GM19397 (cell line): ENCODE measurements around the gene CSNK1G2.

ENCODE experiments used
- ATAC-seq: cut with Tn5 transposase; IDR thresholded peaks from one replicate; pipeline ENCODE4 v1.9.1; 2021; ENCODE audit warnings: mild to moderate bottlenecking, moderate library complexity; ENCODE audit not compliant: unreplicated experiment

The CSNK1G2 gene

DNA sequence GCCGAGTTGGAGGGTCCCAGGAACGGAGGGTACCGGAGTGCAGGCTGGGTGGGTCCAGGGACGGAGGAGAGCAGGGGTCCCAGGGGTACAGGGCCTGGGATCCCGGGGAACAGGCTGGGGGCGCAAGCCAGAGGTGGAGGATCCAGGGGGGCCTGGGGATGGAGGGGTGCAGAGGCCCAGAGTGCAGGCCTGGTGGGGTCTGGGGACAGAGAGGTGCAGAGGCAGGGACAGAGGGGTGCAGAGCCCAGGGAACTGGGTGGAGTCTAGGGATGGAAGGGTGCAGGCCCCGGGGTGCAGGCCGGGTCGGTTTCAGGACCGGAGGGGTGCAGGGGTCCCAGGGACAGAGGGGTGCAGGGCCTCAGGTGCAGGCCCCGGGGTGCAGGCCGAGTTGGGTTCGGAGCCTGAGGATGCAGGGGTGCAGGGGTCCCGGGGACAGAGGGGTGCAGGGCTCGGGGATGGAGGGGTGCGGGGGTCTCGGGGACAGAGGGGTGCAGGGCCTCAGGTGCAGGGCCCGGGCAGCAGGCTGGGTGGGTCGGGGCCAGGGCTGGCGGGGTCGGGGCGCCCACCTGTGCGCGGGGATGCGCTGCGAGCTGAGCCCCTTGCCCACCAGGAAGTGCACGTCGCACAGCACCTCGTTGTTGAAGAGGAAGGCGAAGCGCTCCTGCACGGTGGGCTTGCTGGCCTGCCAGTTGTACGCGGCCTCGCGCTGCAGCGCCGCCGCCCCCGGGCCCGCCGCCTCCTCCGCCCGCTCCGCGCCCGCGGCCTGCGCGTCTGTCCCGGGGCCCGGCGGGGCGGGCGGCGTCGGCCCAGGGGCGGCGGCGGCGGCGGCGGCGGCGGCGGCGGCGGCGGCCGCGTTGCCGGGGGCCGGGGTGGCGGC is 74.0 kb downstream of the CSNK1G2 start:
- no peak for ATAC-seq

DNA sequence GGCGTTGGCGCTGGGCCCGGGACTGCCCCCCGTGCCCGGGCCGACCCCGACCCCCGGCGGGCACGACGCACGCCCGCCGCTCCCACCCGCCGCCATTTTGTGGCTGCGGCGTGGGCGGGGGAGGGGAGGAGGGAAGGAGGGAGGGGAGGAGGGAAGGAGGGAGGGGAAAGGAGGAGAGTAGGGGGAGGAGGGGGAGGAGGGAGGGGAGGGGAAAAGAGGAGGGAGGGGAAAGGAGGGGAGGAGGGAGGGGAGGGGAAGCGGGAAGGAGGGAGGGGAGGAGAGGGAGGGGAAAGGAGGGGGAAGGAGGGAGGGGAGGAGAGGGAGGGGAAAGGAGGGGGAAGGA is 74.6 kb downstream of the CSNK1G2 start, which contains the start of gene BTBD2:
Gene BTBD2 (minus strand): TSS at position 107 of the 343 bp plus-strand sequence. CDS start 11 bp downstream, at position 96.
- ATAC-seq: no peak

DNA sequence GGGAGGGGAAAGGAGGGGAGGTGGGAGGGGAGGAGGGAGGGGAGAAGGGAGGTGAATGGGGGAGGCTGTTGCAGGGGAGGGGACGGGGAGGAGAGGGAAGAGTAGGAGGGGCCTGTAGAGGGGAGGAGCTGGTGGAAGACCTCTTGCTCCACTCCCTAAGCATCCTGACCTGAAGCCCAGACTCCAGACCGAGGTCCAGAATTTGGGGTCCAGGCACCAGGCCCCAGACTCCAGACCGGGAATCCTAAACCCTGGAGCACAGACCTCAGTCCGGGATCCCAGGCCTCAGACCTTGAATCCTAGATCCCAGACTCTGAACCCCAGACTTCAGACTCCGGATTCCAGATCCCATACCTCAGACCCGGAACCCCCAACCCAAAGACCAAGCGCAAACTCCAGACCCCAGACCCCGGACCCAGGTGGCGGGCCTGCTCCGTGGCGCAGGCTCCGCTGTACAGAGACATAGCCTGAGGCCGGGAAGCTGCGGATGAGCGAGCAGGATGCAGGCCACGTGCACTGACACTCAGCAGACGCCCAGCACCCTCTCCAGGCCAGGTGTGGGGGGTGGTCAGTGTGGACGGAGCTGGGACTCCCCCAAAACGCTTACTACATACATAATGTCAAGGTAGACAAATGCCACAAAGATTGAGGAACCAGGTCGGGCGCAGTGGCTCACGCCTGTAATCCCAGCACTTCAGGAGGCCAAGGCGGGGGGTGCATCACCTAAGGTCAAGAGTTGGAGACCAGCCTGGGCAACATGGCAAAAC is 75.3 kb downstream of the CSNK1G2 start:
- ATAC-seq: no peak

DNA sequence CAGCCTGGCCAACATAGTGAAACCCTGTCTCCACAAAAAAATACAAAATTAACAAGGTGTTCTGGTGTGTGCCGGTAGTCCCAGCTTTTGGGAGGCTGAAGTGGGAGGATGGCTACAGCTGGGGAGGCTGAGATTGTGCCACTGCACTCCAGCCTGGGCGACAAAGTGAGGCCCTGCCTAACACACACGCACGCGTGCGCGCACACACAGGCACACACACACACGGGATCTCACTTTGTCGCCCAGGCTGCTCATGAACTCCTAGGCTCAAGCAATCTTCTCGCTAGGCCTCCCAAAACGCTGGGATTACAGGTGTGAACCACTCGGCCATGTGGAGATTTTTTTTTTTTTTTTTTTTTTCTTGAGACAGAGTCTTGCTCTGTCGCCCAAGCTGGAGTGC is 77.8 kb downstream of the CSNK1G2 start:
- ATAC-seq: no peak

DNA sequence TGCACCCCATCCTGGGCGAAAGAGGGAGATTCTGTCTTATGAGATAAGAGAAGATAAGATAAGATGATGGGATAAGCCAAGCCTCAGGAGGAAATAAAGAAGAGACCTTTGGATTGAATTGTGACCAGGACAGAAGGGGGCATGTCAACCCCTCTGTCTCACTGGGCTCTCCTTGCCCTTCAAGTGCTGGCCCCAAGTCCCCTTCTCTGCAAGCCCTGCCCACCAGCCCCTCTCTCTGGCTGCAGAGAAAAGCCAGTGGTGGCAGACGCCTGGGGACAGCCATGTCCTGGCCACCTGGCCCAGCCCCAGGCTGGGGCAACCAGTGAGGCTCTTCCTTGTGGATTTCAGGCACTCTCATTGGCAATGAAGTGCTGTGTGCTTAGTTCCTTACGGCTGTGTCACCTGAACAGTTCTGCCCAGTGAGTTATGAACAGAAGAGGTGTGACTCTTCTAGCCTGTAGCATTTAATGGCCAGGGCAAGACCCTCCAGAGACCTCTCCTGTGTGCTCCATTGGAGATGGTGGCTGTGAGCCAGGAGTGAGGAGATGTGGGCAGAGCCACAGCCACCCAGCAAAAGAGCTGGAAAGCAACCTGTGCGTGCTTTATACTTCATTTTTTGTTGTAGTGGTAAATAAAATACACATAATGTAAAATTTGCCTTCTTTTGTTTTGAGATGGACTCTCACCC is 80.6 kb downstream of the CSNK1G2 start:
- no peak for ATAC-seq

DNA sequence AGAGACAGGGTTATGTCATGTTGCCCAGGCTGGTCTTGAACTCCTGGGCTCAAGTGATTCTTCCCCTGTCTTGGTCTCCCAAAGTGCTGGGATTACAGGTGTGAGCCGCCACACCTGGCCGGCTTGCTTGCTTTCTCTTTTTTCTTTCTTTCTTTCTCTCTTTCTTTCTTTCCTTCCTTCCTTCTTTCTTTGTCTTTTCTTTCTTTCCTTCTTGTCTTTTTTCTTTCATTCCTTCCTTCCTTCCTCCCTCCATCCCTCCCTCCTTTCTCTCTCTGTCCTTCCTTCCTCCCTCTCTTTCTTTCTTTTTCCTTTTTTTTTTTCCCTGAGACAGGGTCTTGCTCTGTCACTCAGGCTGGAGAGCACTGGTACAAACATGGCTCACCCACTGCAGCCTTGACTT is 81.3 kb downstream of the CSNK1G2 start:
- ATAC-seq: no peak

DNA sequence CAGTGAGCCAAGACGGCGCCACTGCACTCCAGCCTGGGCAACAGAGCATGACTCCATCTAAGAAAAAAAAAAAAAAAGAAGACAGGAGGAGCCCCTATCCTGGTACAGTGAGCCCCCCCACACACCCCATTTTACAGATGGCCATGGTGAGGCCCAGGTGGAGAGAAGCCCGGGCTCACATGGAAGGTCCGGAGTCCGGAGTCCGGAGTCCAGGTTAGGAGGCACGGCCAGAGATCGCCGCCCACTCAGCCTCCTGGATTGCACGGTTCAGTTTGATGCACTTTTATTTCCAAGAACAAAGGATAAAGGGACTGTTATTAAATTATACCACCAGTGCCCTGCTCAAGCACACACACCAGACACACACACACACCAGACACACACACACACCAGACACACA is 85.8 kb downstream of the CSNK1G2 start:
- ATAC-seq: no peak

DNA sequence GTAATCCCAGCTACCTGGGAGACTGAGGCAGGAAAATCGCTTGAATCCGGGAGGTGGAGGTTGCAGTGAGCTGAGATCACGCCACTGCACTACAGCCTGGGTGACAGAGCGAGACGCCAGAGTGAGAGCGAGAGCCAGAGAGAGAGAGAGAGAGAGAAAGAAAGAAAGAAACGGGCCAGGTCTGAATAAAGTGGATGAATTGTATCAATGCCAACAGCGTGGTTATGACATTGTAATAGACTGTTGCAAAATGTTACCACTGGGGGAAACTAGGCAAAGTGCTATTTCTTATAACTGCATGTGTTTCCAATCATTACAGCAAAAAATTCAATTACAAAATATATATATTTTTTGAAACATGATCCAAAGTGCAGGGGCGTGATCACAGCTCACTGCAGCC is 86.4 kb downstream of the CSNK1G2 start:
- no peak for ATAC-seq
